ENCODE results near the gene TXNDC11. TPM values are rescaled to one million over a fixed set of nuclear protein-coding genes. Genes with fewer than 3 reads are reported as not detected.

The TXNDC11 gene
- polyA plus RNA-seq, 1 donor (not counting 4 experiments of a cell fraction or from before 2014, with no cell fraction given) = 35.9 TPM

GRCh38 chr16:11637320-11637719 lies 105.3 kb downstream of the TXNDC11 start:
- no peak overlapping the region for H3K27ac ChIP-seq (ENCODE audit: control insufficient read depth, insufficient read depth, low read length)

GRCh38 chr16:11636172-11636721 lies 106.4 kb downstream of the TXNDC11 start:
- dilution Hi-C loops (cut with MboI; ENCODE audit: extremely low pct_ligation_motif_present, low sequenced_read_pairs) = no loop called here
- Histone ChIP-seq H3K4me1 (ENCODE audit: control insufficient read depth, extremely low read depth, insufficient read depth, low read length) (peaks cover 23% of the 10 kb centered on the region), H3K4me3 (ENCODE audit: control insufficient read depth in 2 of 3, extremely low read depth in 1 of 3, insufficient read depth in 2 of 3, low read depth in 1 of 3, low read length in 3 of 3) (peak overlapping the region in 2 of 3 experiments; percentile 38 to 65), H3K9ac (ENCODE audit: control insufficient read depth, extremely low read depth, insufficient read depth, low read length) (peak overlapping the region; percentile 59), H3K27ac (ENCODE audit: control insufficient read depth, insufficient read depth, low read length) (peak overlapping the region; percentile 64), H3K79me2 (ENCODE audit: control insufficient read depth, insufficient read depth, low read length) (no peaks in the 10 kb centered on the region), H4K20me1 (ENCODE audit: control insufficient read depth, extremely low read depth, insufficient read depth, low read length) (no peaks in the 10 kb centered on the region), H3K27me3 (ENCODE audit: control insufficient read depth, extremely low read depth, insufficient read depth, low read length) (no peaks in the 10 kb centered on the region), H2AFZ (ENCODE audit: control insufficient read depth, low read length) (peak overlapping the region; percentile 83), H3K4me2 (ENCODE audit: control insufficient read depth, extremely low read depth, insufficient read depth, low read depth, low read length) (peak overlapping the region; percentile 83), H3K36me3 (ENCODE audit: control insufficient read depth in 2 of 2, extremely low read depth in 1 of 2, insufficient read depth in 2 of 2, low read length in 2 of 2) (no peaks in the 10 kb centered on the region), H3K9me3 (ENCODE audit: control insufficient read depth, low read depth, low read length) (no peaks in the 10 kb centered on the region), H3K9me1 (ENCODE audit: control insufficient read depth, extremely low read depth, insufficient read depth, low read length) (no peaks in the 10 kb centered on the region)
- no peak for TF ChIP-seq EZH2 (IDR thresholded peaks at IDR 0.05; ENCODE audit: low read length)
- no peak for TF ChIP-seq CTCF (optimal IDR thresholded peaks at IDR 0.05 in 1 of 3, IDR thresholded peaks at IDR 0.05 in 1 of 3, conservative IDR thresholded peaks at IDR 0.05 in 1 of 3; ENCODE audit: extremely low read depth in 1 of 3, insufficient read depth in 2 of 3, low read length in 3 of 3)
- peak; percentile 76 for DNase-seq (ENCODE audit: low read depth, low spot score)
- peak; percentile 90 for FAIRE-seq

More at GRCh38 chr16:11637320-11637719, 105.3 kb downstream of the TXNDC11 start:
- DNase-seq (ENCODE audit: low read depth, low spot score) (no peak), FAIRE-seq (no peak)
- Histone ChIP-seq H3K36me3 (ENCODE audit: control insufficient read depth in 2 of 2, extremely low read depth in 1 of 2, insufficient read depth in 2 of 2, low read length in 2 of 2) (no peaks in the 10 kb centered on the region), H3K9ac (ENCODE audit: control insufficient read depth, extremely low read depth, insufficient read depth, low read length) (no peak overlapping the region), H4K20me1 (ENCODE audit: control insufficient read depth, extremely low read depth, insufficient read depth, low read length) (no peaks in the 10 kb centered on the region), H2AFZ (ENCODE audit: control insufficient read depth, low read length) (no peak overlapping the region), H3K9me3 (ENCODE audit: control insufficient read depth, low read depth, low read length) (no peaks in the 10 kb centered on the region), H3K9me1 (ENCODE audit: control insufficient read depth, extremely low read depth, insufficient read depth, low read length) (no peaks in the 10 kb centered on the region), H3K4me2 (ENCODE audit: control insufficient read depth, extremely low read depth, insufficient read depth, low read depth, low read length) (no peak overlapping the region), H3K4me3 (ENCODE audit: control insufficient read depth in 2 of 3, extremely low read depth in 1 of 3, insufficient read depth in 2 of 3, low read depth in 1 of 3, low read length in 3 of 3) (no peak overlapping the region), H3K27me3 (ENCODE audit: control insufficient read depth, extremely low read depth, insufficient read depth, low read length) (no peaks in the 10 kb centered on the region), H3K4me1 (ENCODE audit: control insufficient read depth, extremely low read depth, insufficient read depth, low read length) (peaks cover 23% of the 10 kb centered on the region), H3K79me2 (ENCODE audit: control insufficient read depth, insufficient read depth, low read length) (no peaks in the 10 kb centered on the region)
- dilution Hi-C loops (cut with MboI; ENCODE audit: extremely low pct_ligation_motif_present, low sequenced_read_pairs) = no loop called here
- no peak for TF ChIP-seq EZH2 (IDR thresholded peaks at IDR 0.05; ENCODE audit: low read length)
- TF ChIP-seq CTCF (optimal IDR thresholded peaks at IDR 0.05 in 1 of 3, IDR thresholded peaks at IDR 0.05 in 1 of 3, conservative IDR thresholded peaks at IDR 0.05 in 1 of 3; ENCODE audit: extremely low read depth in 1 of 3, insufficient read depth in 2 of 3, low read length in 3 of 3) = no peak
